ENCODE data around the gene CNOT2. TPM values are rescaled to one million over a fixed set of nuclear protein-coding genes. Genes with fewer than 3 reads are reported as not detected.

Gene CNOT2
- total RNA-seq, 4 donors from 2014 or later = 117 to 141 (median 122) TPM

- no peak overlapping the region for H3K4me3 ChIP-seq (ENCODE audit: low read depth, poor library complexity, severe bottlenecking)
- DNase-seq (ENCODE audit: low spot score in 2 of 2) = no peak
- WGBS, 2 donors = 52 to 53% methylated on average over 2 of the region's 2 CpGs
- intact Hi-C loops (cut with DNase I; ENCODE audit: low total_unique reads) = no loop called here
- TF ChIP-seq CTCF (IDR thresholded peaks at IDR 0.05) (no peak), POLR2A (IDR thresholded peaks at IDR 0.05) (no peak)
These were observed 8.4 kb downstream of the CNOT2 start for GRCh38 chr12:70251661-70252060.

- DNase-seq (ENCODE audit: low spot score in 2 of 2) = no peak
- H3K4me3 ChIP-seq (ENCODE audit: low read depth, poor library complexity, severe bottlenecking) = no peak overlapping the region
- intact Hi-C loops (cut with DNase I; ENCODE audit: low total_unique reads) = no loop called here
- TF ChIP-seq POLR2A (IDR thresholded peaks at IDR 0.05) = no peak
- no peak for TF ChIP-seq CTCF (IDR thresholded peaks at IDR 0.05)
- 76 to 77% methylated on average over 4 of the region's 4 CpGs for WGBS, 2 donors
These were observed 9.6 kb downstream of the CNOT2 start for GRCh38 chr12:70252832-70253231.

- intact Hi-C loops (cut with DNase I; ENCODE audit: low total_unique reads) = no loop called here
These were observed 11.0 kb downstream of the CNOT2 start for GRCh38 chr12:70254225-70254624.

GRCh38 chr12:70254846-70255245 is 11.6 kb downstream of the CNOT2 start:
- TF ChIP-seq CTCF (IDR thresholded peaks at IDR 0.05) (no peak), POLR2A (IDR thresholded peaks at IDR 0.05) (no peak)
- intact Hi-C loops (cut with DNase I; ENCODE audit: low total_unique reads) = no loop called here
- DNase-seq (ENCODE audit: low spot score in 2 of 2) = no peak
- H3K4me3 ChIP-seq (ENCODE audit: low read depth, poor library complexity, severe bottlenecking) = no peak overlapping the region
- 92 to 95% methylated on average over 5 of the region's 5 CpGs for WGBS, 2 donors

More at GRCh38 chr12:70254225-70254624, 11.0 kb downstream of the CNOT2 start:
- no peak for TF ChIP-seq POLR2A (IDR thresholded peaks at IDR 0.05)
- TF ChIP-seq CTCF (IDR thresholded peaks at IDR 0.05) = no peak
- no peak overlapping the region for H3K4me3 ChIP-seq (ENCODE audit: low read depth, poor library complexity, severe bottlenecking)
- 89 to 90% methylated on average over 5 of the region's 5 CpGs for WGBS, 2 donors
- no peak for DNase-seq (ENCODE audit: low spot score in 2 of 2)

DNA sequence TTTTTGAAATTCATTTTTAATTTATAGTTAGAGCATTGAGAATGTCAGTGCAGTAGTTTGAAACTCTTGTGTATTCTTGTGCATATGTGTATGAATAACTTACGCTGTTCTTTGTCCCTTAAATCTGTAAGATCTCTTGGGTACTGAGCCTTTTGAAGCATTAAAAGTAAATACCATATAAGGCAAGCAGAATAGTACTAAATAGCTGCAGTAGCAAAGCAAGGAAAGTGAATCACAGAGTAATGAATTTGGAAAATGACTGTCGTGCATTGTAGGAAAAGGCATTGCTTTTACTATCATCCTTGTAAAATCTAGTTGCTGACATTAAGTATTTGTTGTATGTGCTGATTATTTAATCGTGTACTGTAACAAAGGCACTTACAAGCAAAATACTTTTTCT is 12.1 kb downstream of the CNOT2 start:
- TF ChIP-seq POLR2A (IDR thresholded peaks at IDR 0.05) (no peak), CTCF (IDR thresholded peaks at IDR 0.05) (no peak)
- intact Hi-C loops (cut with DNase I; ENCODE audit: low total_unique reads) = no loop called here
- DNase-seq (ENCODE audit: low spot score in 2 of 2) = no peak
- H3K4me3 ChIP-seq (ENCODE audit: low read depth, poor library complexity, severe bottlenecking) = no peak overlapping the region
- 42% methylated on average over 3 of the region's 3 CpGs for WGBS, 2 donors
